Activated naive CD8-positive, alpha-beta T cell treated with anti-CD3 and anti-CD28 coated beads, Interleukin-2, amount 10 ng/mL, durations not matched to agents 7 days and 5 days (primary cell): ENCODE data around the gene HIPK4. TPM values are rescaled to one million over a fixed set of nuclear protein-coding genes. Genes with fewer than 3 reads are reported as not detected.
"Not testable (repeated sequence)": the region's sequence is repeated elsewhere in the genome, so short reads cannot be mapped to it uniquely, and the experiment has no call there.

Source experiments
- ATAC-seq: fragments of 150-1000 bp; cut with Tn5 transposase; one replicate; pipeline ENCODE4 v1.10.0; 2021; ENCODE audit warnings: low read depth, moderate library complexity
- POLR2A ChIA-PET: fragments of 350-600 bp; sonication (Branson Sonifier 250); formaldehyde crosslinking; loops from one replicate; lab custom pipeline; 2021; ENCODE audit warnings: antibody characterized with exemption; lab: Charles Lee
- DNase-seq: peaks from one replicate; pipeline ENCODE4 v3.0.0; 2021
- H3K27ac Mint-ChIP-seq: one replicate; pipeline ENCODE4 v1.8.0; 2022; ENCODE audit warnings: mild to moderate bottlenecking, mixed read lengths
- H3K27me3 Mint-ChIP-seq: one replicate; pipeline ENCODE4 v1.8.0; 2022; ENCODE audit warnings: mild to moderate bottlenecking, moderate library complexity, mixed read lengths
- H3K36me3 Mint-ChIP-seq: one replicate; pipeline ENCODE4 v1.8.0; 2021; ENCODE audit warnings: mild to moderate bottlenecking, mixed read lengths
- H3K4me1 Mint-ChIP-seq: one replicate; pipeline ENCODE4 v1.8.0; 2021; ENCODE audit warnings: mixed read lengths
- H3K4me3 Mint-ChIP-seq: one replicate; pipeline ENCODE4 v1.8.0; 2022; ENCODE audit warnings: mild to moderate bottlenecking, moderate library complexity, mixed read lengths
- H3K9me3 Mint-ChIP-seq: one replicate; pipeline ENCODE4 v1.8.0; 2021; ENCODE audit warnings: mixed read lengths
- total RNA-seq, 2 experiments: library from RNA; stranded (reverse); gene quantifications; one replicate each; pipeline ENCODE4 v1.2.3, GENCODE V29; 2021

Gene HIPK4
- total RNA-seq, result under 1 TPM in 1 of 2 experiments, not detected in 1; 0.11 TPM

GRCh38 chr19:40390084-40390742, at the start of gene HIPK4:
TSS of gene HIPK4 (minus strand) at chr19:40390181. CDS start at chr19:40389902, 279 bp downstream.
- no peaks in the 10 kb centered on the region for H3K9me3 Mint-ChIP-seq
- H3K27me3 Mint-ChIP-seq, result no peaks in the 10 kb centered on the region
- POLR2A ChIA-PET, result no interaction called here
- no peak for ATAC-seq
- H3K36me3 Mint-ChIP-seq, result no peaks in the 10 kb centered on the region
- peaks cover 4% of the 10 kb centered on the region for H3K4me1 Mint-ChIP-seq
- H3K27ac Mint-ChIP-seq, result no peak within 1 kb of the TSS
- H3K4me3 Mint-ChIP-seq, result no peak within 1 kb of the TSS
- no peak for DNase-seq

GRCh38 chr19:40438284-40438683, 48.3 kb upstream of the HIPK4 start:
- no peak for ATAC-seq
- POLR2A ChIA-PET, result interaction anchor here (1.1 to 1.4 kb wide), 3 partner anchors 10 to 17 kb away, joined by 3 read pairs; no protein-coding TSS in a partner anchor
- Mint-ChIP-seq H3K27ac (no peak overlapping the region), H3K27me3 (no peaks in the 10 kb centered on the region), H3K36me3 (peaks cover 9% of the 10 kb centered on the region), H3K4me3 (no peak overlapping the region), H3K9me3 (no peaks in the 10 kb centered on the region), H3K4me1 (peaks cover 18% of the 10 kb centered on the region)
- no peak for DNase-seq

GRCh38 chr19:40433391-40434216, 43.6 kb upstream of the HIPK4 start:
- Mint-ChIP-seq H3K4me3 (peak overlapping the region; percentile 98), H3K27me3 (no peaks in the 10 kb centered on the region), H3K4me1 (peaks cover 10% of the 10 kb centered on the region), H3K36me3 (no peaks in the 10 kb centered on the region), H3K27ac (peak overlapping the region; percentile 98), H3K9me3 (no peaks in the 10 kb centered on the region)
- POLR2A ChIA-PET, result interaction anchor here (1.5 to 2.9 kb wide), 3 partner anchors 8 to 13 kb away, joined by 5 to 19 read pairs (median 9); partner anchors contain the start of genes SERTAD1 and SERTAD3
- DNase-seq, result peak; percentile 73
- peak; percentile 93 for ATAC-seq

DNA sequence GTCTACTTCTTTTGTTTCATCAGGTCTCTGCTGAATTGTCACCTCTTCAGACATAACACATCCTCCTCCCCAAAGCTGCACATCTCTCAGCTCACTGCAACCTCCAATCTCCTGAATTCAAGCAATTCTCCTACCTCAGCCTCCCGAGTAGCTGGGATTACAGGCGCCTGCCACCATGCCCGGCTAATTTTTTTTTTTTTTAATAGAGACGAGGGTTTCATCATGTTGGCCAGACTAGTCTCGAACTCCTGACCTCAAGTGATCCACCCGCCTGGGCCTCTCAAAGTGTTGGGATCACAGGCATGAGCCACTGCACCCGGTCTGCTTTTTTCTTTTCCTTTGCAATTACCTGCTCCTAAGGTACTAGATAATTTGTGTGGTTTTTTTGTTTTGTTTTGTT, 42.8 kb upstream of the HIPK4 start:
- H3K4me3 Mint-ChIP-seq, result peak overlapping the region; percentile 98
- H3K36me3 Mint-ChIP-seq, H3K27me3 Mint-ChIP-seq, DNase-seq, H3K9me3 Mint-ChIP-seq, H3K4me1 Mint-ChIP-seq, ATAC-seq: not testable (repeated sequence)
- peak overlapping the region; percentile 98 for H3K27ac Mint-ChIP-seq
- POLR2A ChIA-PET, result interaction anchor here (1.0 to 2.9 kb wide), 3 partner anchors 10 to 33 kb away, joined by 4 to 19 read pairs (median 9); partner anchors contain the start of genes BLVRB and SERTAD3

- peaks cover 11% of the 10 kb centered on the region for H3K4me1 Mint-ChIP-seq
- H3K36me3 Mint-ChIP-seq, result no peaks in the 10 kb centered on the region
- no peak for ATAC-seq
- no peaks in the 10 kb centered on the region for H3K27me3 Mint-ChIP-seq
- H3K9me3 Mint-ChIP-seq, result no peaks in the 10 kb centered on the region
- no peak overlapping the region for H3K4me3 Mint-ChIP-seq
- no peak for DNase-seq
- no peak overlapping the region for H3K27ac Mint-ChIP-seq
- POLR2A ChIA-PET, result interaction anchor here (1.0 to 1.4 kb wide), 2 partner anchors 11 to 34 kb away, joined by 4 to 6 read pairs; partner anchors contain the start of gene BLVRB
Measured at GRCh38 chr19:40431698-40432097, 41.7 kb upstream of the HIPK4 start.

DNA sequence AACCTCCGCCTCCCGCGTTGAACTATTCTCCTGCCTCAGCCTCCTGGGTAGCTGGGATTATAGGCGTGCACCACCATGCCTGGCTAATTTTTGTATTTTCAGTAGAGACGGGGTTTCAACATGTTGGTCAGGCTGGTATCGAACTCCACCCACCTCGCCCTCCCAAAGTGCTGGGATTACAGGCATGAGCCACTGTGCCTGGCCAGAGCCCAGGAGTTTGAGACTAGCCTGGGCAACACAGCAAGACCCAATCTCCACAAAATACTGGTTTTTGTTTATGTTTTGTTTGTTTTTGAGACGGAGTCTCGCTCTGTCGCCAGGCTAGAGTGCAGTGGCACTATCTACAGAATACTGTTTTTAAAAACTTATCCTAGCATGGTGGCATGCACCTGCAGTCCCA, 40.3 kb upstream of the HIPK4 start:
- not testable (repeated sequence) for H3K27me3 Mint-ChIP-seq, H3K36me3 Mint-ChIP-seq, H3K4me3 Mint-ChIP-seq, H3K27ac Mint-ChIP-seq, DNase-seq, H3K9me3 Mint-ChIP-seq, ATAC-seq
- peaks cover 16% of the 10 kb centered on the region for H3K4me1 Mint-ChIP-seq
- POLR2A ChIA-PET, result interaction anchor here (0.7 to 1.4 kb wide), 3 partner anchors 10 to 27 kb away, joined by 3 to 6 read pairs (median 3); no protein-coding TSS in a partner anchor

GRCh38 chr19:40428197-40428596, 38.2 kb upstream of the HIPK4 start:
- not testable (repeated sequence) for H3K27ac Mint-ChIP-seq, DNase-seq, H3K36me3 Mint-ChIP-seq, H3K9me3 Mint-ChIP-seq, H3K4me3 Mint-ChIP-seq, H3K27me3 Mint-ChIP-seq, ATAC-seq
- peaks cover 14% of the 10 kb centered on the region for H3K4me1 Mint-ChIP-seq
- POLR2A ChIA-PET, result interaction anchor here (0.7 to 0.9 kb wide), 3 partner anchors 10 to 274 kb away, joined by 3 read pairs; no protein-coding TSS in a partner anchor

DNA sequence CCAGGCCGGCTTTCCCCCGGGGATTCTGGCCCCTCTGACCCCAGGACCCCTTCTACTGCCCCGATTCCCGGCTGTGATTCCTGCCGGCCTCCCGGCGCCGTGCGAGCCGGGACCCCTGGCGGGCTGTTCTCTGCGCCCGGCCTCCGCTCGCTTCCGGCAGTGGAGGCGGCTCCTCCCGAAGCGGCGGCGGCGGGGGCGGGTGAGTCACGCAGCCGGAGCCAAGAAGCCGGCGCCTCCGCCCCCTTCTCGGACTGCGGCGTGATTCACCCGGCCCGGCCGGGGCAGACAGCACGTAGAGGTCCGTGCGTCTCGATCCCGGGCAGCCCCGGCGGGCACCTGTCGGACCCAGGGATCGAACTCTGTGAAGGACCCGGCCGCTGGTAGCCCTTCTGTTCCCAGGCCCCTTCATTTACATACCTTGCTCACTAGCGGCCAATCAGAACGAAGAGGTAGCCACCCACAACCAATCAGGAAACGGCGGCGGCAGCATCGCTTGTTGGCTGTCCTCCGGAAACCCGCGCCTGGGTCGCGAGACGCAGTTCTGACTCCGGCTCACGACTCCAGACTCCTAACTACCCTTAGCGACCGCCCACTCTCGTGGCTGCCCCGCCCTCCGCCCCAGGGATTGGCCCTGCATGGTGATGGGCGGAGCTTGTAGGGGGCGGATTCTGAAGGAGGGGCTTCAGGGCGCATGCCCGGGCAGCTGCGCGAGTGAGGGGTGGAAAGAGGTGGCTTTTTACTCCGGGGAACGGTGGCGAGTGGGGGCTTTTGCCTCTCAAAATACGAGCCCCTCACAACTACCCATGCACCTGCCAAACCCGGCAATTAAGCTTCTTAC, 35.7 kb upstream of the HIPK4 start, which contains the start of gene SERTAD1:
Gene SERTAD1 (minus strand): TSS at position 543 of the 838 bp plus-strand sequence. CDS start 2,446 bp downstream, outside the sequence.
- peak; percentile 100 for DNase-seq
- Mint-ChIP-seq H3K4me3 (peak within 1 kb of the TSS; percentile 88), H3K4me1 (peaks cover 20% of the 10 kb centered on the region), H3K9me3 (no peaks in the 10 kb centered on the region), H3K27me3 (no peaks in the 10 kb centered on the region), H3K36me3 (peaks cover 1% of the 10 kb centered on the region), H3K27ac (peak within 1 kb of the TSS; percentile 92)
- peak; percentile 91 for ATAC-seq
- POLR2A ChIA-PET, result interaction anchor here (0.5 to 2.1 kb wide), 14 partner anchors 9 to 184 kb away, joined by 3 to 22 read pairs (median 4); partner anchors contain the start of genes AKT2, C19orf47, PLD3 and SERTAD3

DNA sequence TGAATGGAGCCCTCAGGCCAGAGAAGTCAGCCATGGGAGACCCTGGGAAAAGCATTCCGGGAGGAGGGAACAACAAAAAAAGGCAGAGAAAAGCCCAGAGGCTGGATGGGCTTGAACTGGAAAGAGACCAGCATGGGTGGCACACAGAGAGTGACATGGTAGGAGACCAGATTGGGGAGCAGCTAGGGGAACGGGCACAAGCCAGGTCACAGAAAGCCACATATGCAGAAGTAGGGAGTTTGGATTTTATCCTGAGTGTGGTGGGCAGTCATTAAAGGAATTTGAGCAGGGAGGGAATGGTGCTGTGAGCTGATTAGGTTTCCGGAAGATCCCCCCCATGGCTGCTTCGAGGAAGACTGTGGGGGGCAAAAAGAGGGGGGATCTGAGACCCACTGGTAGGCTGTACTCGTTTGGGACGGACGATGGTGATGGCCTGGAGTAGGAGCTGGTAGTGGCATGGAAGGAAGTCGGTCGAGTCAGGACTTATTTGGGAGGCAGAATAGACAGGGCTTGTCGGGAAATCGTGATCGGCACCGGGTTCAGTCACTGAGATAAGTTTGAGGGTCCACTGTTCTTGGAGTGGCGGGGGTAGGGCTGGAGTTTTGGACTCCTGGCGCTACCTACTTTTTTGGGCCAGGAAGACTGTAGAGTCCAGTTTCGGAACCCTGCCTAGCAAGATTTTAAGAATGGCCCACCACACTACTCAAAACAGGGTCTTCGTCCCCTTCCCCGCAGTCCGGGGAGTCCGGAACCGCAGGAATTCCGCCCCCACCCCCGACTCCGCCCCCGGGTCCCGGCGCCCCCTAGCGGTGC, 34.9 kb upstream of the HIPK4 start:
- POLR2A ChIA-PET, result interaction anchor here (0.7 to 1.4 kb wide), 4 partner anchors 11 to 21 kb away, joined by 3 to 5 read pairs (median 3); partner anchors contain the start of gene PRX
- no peaks in the 10 kb centered on the region for H3K27me3 Mint-ChIP-seq
- H3K4me3 Mint-ChIP-seq, result peak overlapping the region; percentile 88
- peaks cover 1% of the 10 kb centered on the region for H3K36me3 Mint-ChIP-seq
- peak overlapping the region; percentile 92 for H3K27ac Mint-ChIP-seq
- H3K4me1 Mint-ChIP-seq, result peaks cover 23% of the 10 kb centered on the region
- peak; percentile 48 for DNase-seq
- ATAC-seq, result no peak
- H3K9me3 Mint-ChIP-seq, result no peaks in the 10 kb centered on the region

GRCh38 chr19:40423938-40424337, 34.0 kb upstream of the HIPK4 start:
- Mint-ChIP-seq H3K4me3 (peak overlapping the region; percentile 41), H3K27ac (peak overlapping the region; percentile 50), H3K9me3 (no peaks in the 10 kb centered on the region), H3K27me3 (no peaks in the 10 kb centered on the region), H3K36me3 (peaks cover 1% of the 10 kb centered on the region), H3K4me1 (peaks cover 24% of the 10 kb centered on the region)
- no peak for DNase-seq
- POLR2A ChIA-PET, result interaction anchor here (0.6 to 1.4 kb wide), 4 partner anchors 10 to 108 kb away, joined by 3 to 5 read pairs (median 3); partner anchors contain the start of gene PRX
- ATAC-seq, result no peak

- DNase-seq, result no peak
- Mint-ChIP-seq H3K4me1 (peaks cover 24% of the 10 kb centered on the region), H3K9me3 (no peaks in the 10 kb centered on the region), H3K27ac (peak overlapping the region; percentile 92), H3K27me3 (peaks cover 2% of the 10 kb centered on the region), H3K4me3 (peak overlapping the region; percentile 30), H3K36me3 (peaks cover 1% of the 10 kb centered on the region)
- no peak for ATAC-seq
- POLR2A ChIA-PET, result interaction anchor here (0.6 kb wide), 1 partner anchor 22 kb away, joined by 3 read pairs; no protein-coding TSS in a partner anchor
Measured at GRCh38 chr19:40422748-40423566, 33.0 kb upstream of the HIPK4 start.
